Measurements from ENCODE around the gene UBE2U.

UBE2U gene

DNA sequence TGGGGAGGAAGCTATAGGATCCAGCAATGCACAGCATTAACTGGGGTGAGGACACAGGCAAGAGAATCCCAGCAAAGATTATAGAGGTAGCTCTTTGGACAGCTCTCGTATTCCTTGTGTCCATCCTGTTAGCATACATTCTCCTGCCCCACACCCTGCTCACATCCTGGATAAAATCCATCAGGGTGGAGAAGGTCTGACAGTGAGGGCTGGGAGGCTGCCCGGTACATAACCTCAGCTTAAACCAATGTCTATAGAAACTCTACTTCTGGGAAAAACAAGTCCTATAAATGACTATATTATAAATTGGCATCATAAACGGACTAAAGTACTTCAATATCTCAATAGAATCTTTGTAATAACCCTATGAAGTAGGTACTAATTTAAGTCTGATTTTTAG is 36.8 kb upstream of the UBE2U start:
- TF ChIP-seq, protein P1, sequence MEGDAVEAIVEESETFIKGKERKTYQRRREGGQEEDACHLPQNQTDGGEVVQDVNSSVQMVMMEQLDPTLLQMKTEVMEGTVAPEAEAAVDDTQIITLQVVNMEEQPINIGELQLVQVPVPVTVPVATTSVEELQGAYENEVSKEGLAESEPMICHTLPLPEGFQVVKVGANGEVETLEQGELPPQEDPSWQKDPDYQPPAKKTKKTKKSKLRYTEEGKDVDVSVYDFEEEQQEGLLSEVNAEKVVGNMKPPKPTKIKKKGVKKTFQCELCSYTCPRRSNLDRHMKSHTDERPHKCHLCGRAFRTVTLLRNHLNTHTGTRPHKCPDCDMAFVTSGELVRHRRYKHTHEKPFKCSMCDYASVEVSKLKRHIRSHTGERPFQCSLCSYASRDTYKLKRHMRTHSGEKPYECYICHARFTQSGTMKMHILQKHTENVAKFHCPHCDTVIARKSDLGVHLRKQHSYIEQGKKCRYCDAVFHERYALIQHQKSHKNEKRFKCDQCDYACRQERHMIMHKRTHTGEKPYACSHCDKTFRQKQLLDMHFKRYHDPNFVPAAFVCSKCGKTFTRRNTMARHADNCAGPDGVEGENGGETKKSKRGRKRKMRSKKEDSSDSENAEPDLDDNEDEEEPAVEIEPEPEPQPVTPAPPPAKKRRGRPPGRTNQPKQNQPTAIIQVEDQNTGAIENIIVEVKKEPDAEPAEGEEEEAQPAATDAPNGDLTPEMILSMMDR (IDR thresholded peaks at IDR 0.05; ENCODE audit: borderline replicate concordance, insufficient read depth, low read depth, low read length) = no peak

DNA sequence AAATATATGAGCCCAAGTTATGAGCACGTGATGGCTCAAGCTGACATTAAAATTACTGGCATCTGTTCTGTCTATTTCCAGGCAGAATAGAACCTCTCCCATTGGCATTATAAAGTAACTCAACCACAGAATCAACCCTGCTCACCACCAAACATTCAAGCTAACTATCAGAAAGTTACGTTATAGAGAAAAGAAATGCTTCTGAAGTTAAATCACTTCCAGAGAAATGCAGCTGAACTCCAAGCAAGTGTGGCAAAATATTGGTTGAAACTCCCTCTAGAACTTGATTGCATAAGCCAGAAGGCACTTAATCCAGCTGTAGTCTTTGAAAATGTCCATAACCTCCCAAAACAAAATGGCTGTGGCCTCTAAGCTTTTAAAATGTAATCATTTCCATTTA is 36.2 kb upstream of the UBE2U start:
- TF ChIP-seq, protein P1 (IDR thresholded peaks at IDR 0.05; ENCODE audit: borderline replicate concordance, insufficient read depth, low read depth, low read length) = no peak
- H3K4me3 ChIP-seq (ENCODE audit: low read depth, low read length) = no peak overlapping the region

More for the DNA sequence above, 36.8 kb upstream of the UBE2U start:
- no peak overlapping the region for H3K4me3 ChIP-seq (ENCODE audit: low read depth, low read length)

DNA sequence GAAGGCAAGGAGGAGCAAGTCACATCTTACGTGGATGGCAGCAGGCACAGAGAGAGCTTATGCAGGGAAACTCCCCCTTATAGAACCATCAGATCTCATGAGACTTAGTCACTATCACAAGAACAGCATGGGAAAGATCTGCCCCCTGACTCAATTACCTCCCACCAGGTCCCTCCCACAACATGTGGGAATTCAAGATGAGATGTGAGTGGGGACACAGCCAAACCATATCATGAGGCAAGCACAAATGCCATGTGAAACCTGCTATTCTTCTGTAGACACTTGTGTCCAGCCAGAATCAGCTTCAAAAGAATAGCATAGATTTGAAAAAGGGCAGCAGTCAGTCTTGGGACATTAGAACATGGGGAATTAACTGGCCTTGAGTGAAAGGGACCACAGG is 32.2 kb upstream of the UBE2U start:
- H3K4me3 ChIP-seq (ENCODE audit: low read depth, low read length) = no peak overlapping the region
- TF ChIP-seq, protein P1 (IDR thresholded peaks at IDR 0.05; ENCODE audit: borderline replicate concordance, insufficient read depth, low read depth, low read length) = no peak

DNA sequence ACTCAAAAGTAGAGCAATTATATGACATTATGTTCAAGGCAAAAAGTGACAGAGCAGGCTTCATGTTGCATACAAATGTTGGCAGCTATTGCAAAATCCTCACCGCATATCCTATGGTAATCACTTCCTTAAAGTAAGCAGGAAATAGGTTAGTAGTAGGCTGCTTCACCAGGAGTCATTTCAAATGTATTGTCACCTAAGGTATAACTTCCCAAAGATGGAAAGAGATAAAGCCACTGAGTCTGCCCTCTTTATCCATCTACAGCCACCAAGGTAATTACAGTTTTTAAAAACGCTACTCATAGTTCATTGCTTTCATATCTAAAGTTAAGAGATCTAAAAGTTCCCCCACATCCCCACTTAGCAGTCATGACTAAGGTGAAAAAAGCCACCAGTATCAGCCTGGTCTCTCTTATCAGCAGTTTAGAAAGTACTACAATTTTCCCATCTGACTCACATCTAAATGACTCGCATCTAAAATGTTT is 31.6 kb upstream of the UBE2U start:
- TF ChIP-seq, protein P1 (IDR thresholded peaks at IDR 0.05; ENCODE audit: borderline replicate concordance, insufficient read depth, low read depth, low read length) = no peak
- H3K4me3 ChIP-seq (ENCODE audit: low read depth, low read length) = no peak overlapping the region

DNA sequence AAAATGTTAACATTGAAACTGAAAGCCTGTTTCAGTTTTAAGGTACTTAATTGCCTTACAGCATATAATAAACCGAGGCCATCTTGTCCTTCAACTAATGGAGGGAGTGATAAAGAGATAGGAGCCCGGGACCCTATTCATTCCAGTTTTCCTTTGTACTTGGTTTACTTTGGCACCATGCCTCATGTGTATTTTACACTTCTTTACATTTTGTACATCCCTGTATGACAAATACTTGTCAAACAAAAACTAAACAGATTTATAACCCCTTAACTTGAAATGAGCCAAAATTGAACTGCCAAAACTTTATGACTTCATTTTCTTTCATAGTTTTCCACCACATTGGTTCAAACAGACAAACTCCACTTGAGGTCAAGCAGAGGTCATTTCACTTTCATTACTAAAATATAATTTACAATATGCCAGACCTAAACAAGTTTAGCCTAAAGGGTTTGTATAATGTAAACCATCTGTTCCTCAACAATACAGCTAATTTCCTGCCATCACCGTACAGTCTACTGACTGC is 30.9 kb upstream of the UBE2U start:
- TF ChIP-seq, protein P1 (IDR thresholded peaks at IDR 0.05; ENCODE audit: borderline replicate concordance, insufficient read depth, low read depth, low read length) = no peak
- H3K4me3 ChIP-seq (ENCODE audit: low read depth, low read length) = no peak overlapping the region

DNA sequence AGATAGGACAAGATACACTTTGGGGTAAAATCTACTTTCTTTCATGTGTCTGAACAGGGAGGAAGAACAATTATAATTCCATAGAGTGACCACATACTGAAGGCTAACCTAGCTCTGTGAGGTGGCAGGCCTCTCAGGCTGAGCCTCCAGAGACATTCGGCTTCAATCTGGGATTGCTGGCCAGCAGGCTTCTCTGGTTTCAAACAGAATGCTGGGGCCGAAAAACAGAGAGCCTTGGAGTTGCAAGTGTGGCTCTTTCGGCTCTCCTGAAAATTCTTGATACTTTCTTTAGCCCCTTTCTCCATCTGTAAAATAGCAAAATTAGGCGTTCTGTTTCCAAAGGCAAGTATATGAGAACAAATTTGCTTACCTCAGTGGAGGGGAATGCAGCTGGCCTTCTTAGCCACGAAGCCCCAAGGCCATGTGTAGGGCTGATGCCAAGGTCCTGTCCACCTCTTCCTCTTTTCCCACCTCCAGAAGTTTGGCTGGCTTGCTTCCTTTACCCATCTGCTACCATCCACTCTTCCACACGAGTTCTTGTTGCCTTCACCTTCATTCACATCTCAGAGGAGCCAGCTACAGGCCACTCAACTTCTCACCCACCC is 30.0 kb upstream of the UBE2U start:
- H3K4me3 ChIP-seq (ENCODE audit: low read depth, low read length) = no peak overlapping the region

More for the DNA sequence above, 30.0 kb upstream of the UBE2U start:
- TF ChIP-seq, protein P1 (IDR thresholded peaks at IDR 0.05; ENCODE audit: borderline replicate concordance, insufficient read depth, low read depth, low read length) = no peak
